PC-9 (cell line): Measurements from ENCODE around the gene MEMO1. TPM values are rescaled to one million over a fixed set of nuclear protein-coding genes. Genes with fewer than 3 reads are reported as not detected.
"Not testable (repeated sequence)": the region's sequence is repeated elsewhere in the genome, so short reads cannot be mapped to it uniquely, and the experiment has no call there.

ENCODE experiments used
- BruUV-seq: library from RNA; stranded (reverse); fragments of 400-500 nt; replicated peaks from 2 replicates; lab custom pipeline; 2021; lab: Mats Ljungman, UMichigan
- CTCF ChIA-PET: fragments of 300-600 bp; sonication (Branson Sonifier 250); formaldehyde crosslinking; loops from one replicate; lab custom pipeline; 2022; ENCODE audit warnings: antibody characterized with exemption; lab: Charles Lee
- POLR2A ChIA-PET: fragments of 300-600 bp; sonication (Branson Sonifier 250); formaldehyde crosslinking; loops from one replicate; lab custom pipeline; 2022; ENCODE audit warnings: antibody characterized with exemption; ENCODE audit not compliant: unreplicated experiment; lab: Charles Lee
- DNase-seq, 2 experiments: peaks; one replicate each; pipeline versions ENCODE4 v3.0.0 to v3.0.0-alpha.2; 2015 to 2022; ENCODE audit warnings: mixed read lengths in 1 of 2
- H2AFZ ChIP-seq: fragments of 200-600 bp; sonication (generic); 2 replicates; pipeline ENCODE4 v1.8.1; 2017; ENCODE audit warnings: antibody characterized with exemption
- H3F3A ChIP-seq: fragments of 200-600 bp; sonication (generic); 2 replicates; pipeline ENCODE4 v1.8.1; 2017; ENCODE audit warnings: antibody characterized with exemption, mild to moderate bottlenecking, low read depth; ENCODE audit not compliant: insufficient read depth
- H3K27ac ChIP-seq: fragments of 200-600 bp; sonication (generic); 2 replicates; pipeline ENCODE4 v1.6.1; 2016; ENCODE audit warnings: mixed run types
- H3K27me3 ChIP-seq: fragments of 200-600 bp; sonication (generic); 2 replicates; pipeline ENCODE4 v1.6.1; 2016; ENCODE audit warnings: low read depth, mixed run types; ENCODE audit not compliant: insufficient read depth
- H3K36me3 ChIP-seq: fragments of 200-600 bp; sonication (generic); 2 replicates; pipeline ENCODE4 v1.6.1; 2016; ENCODE audit warnings: low read depth, mixed run types
- H3K4me1 ChIP-seq: fragments of 200-600 bp; sonication (generic); replicated peaks from 2 replicates; pipeline ENCODE4 v1.6.1; 2016; ENCODE audit warnings: mixed run types; ENCODE audit not compliant: insufficient read depth
- H3K4me2 ChIP-seq: fragments of 200-600 bp; sonication (generic); 2 replicates; pipeline ENCODE4 v1.6.1; 2017; ENCODE audit warnings: mixed run types
- H3K4me3 ChIP-seq: fragments of 200-600 bp; sonication (generic); 2 replicates; pipeline ENCODE4 v1.6.1; 2016; ENCODE audit warnings: mixed run types
- H3K79me2 ChIP-seq: fragments of 200-600 bp; sonication (generic); 2 replicates; pipeline ENCODE4 v1.6.1; 2017; ENCODE audit warnings: low read depth, mixed run types
- H3K9me2 ChIP-seq: fragments of 200-600 bp; sonication (generic); 2 replicates; pipeline ENCODE4 v1.8.1; 2017; ENCODE audit warnings: mild to moderate bottlenecking; ENCODE audit not compliant: insufficient read depth
- H3K9me3 ChIP-seq: fragments of 200-600 bp; sonication (generic); 2 replicates; pipeline ENCODE4 v1.8.1; 2016; ENCODE audit warnings: low read depth; ENCODE audit not compliant: insufficient read depth
- H4K20me1 ChIP-seq: fragments of 200-600 bp; sonication (generic); 2 replicates; pipeline ENCODE4 v1.8.1; 2017; ENCODE audit not compliant: insufficient read depth
- CTCF ChIP-seq: fragments of 200-600 bp; sonication (generic); conservative IDR thresholded peaks from 2 replicates; pipeline ENCODE4 v1.6.1; 2017; ENCODE audit warnings: mixed run types, antibody characterized with exemption, mild to moderate bottlenecking, moderate library complexity
- EZH2 ChIP-seq: fragments of 200-600 bp; sonication (generic); IDR thresholded peaks from 2 replicates; pipeline ENCODE4 v1.8.0; 2017; ENCODE audit warnings: antibody characterized with exemption, low read depth
- intact Hi-C: fragments of 100-400 bp; cut with micrococcal nuclease; formaldehyde crosslinking; loops from one replicate; pipeline ENCODE4 v1.10.0; 2022; ENCODE audit not compliant: unreplicated experiment
- total RNA-seq: library from RNA; stranded (reverse); gene quantifications from 2 replicates; pipeline ENCODE4 v1.2.3, GENCODE V29; 2021

Gene MEMO1
- total RNA-seq, 1 experiment from 2014 or later, result 40.2 TPM

DNA sequence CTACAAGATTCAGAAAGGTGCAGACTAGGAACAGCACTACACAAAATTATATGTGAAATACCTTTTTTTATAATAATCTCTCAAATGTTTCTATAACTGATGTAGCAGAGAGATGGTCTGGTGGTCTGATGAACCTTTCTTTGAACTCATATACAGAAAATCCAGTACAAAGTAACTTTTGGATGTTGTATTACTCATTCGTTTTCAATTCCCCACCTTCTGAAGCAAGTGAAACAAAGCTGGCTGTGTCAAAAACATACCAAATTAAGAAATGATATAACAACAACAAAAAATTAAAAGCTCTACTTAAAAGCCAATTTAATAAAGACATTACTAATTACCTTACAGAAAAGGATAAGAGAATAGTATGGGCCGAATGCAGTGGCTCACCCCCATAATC lies 38.7 kb downstream of the MEMO1 start:
- H3K79me2 ChIP-seq, result peaks cover 73% of the 10 kb centered on the region
- no TSS peak for BruUV-seq

DNA sequence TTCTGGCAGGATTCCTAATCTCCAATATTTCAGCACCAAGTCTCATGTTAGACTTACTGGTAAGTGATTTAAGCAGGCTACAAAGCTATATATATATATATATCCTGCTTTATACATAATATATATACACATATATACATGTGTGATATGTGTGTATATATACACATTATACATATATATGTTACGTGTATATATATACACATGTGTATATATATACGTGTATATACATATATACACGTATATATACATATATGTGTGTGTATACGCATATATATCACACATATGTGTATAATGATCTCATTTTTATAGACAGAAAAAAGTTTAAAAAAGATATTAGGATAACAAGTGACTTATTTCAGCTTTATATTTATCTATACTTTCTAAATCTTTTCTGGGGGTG lies 41.6 kb downstream of the MEMO1 start:
- Histone ChIP-seq H3K9me3 (no peaks in the 10 kb centered on the region), H3K27ac (no peak overlapping the region), H3K79me2 (peaks cover 55% of the 10 kb centered on the region), H4K20me1 (no peaks in the 10 kb centered on the region; the same call in 1 of the 2 replicates), H3K4me2 (no peak overlapping the region), H3K27me3 (no peaks in the 10 kb centered on the region), H3K9me2 (no peaks in the 10 kb centered on the region), H3K4me3 (no peak overlapping the region), H2AFZ (no peak overlapping the region), H3K36me3 (no peaks in the 10 kb centered on the region; the same call in 1 of the 2 replicates), H3K4me1 (no peaks in the 10 kb centered on the region), H3F3A (0 out of 2 replicates have a peak, but pooled peaks cover 5% of the 10 kb centered on the region)
- intact Hi-C loops, result no loop called here
- TF ChIP-seq EZH2, result no peak
- no peak for TF ChIP-seq CTCF
- ChIA-PET CTCF (no interaction called here), POLR2A (no interaction called here)
- DNase-seq, result no peak
- no TSS peak for BruUV-seq

More for the DNA sequence above, 38.7 kb downstream of the MEMO1 start:
- H3K27me3 ChIP-seq, result no peaks in the 10 kb centered on the region
- DNase-seq, result no peak
- no peak overlapping the region for H3K4me3 ChIP-seq
- no peak overlapping the region for H3K4me2 ChIP-seq
- 0 out of 2 replicates have a peak, but pooled peaks cover 5% of the 10 kb centered on the region for H3F3A ChIP-seq
- no peaks in the 10 kb centered on the region; the same call in 1 of the 2 replicates for H4K20me1 ChIP-seq
- no peaks in the 10 kb centered on the region for H3K9me3 ChIP-seq
- H3K9me2 ChIP-seq, result no peaks in the 10 kb centered on the region
- POLR2A ChIA-PET, result interaction anchor here (0.5 kb wide), 1 partner anchor 178 kb away, joined by 3 read pairs; no protein-coding TSS in a partner anchor
- H3K4me1 ChIP-seq, result no peaks in the 10 kb centered on the region
- H3K27ac ChIP-seq, result no peak overlapping the region
- H2AFZ ChIP-seq, result no peak overlapping the region
- CTCF ChIA-PET, result no interaction called here
- intact Hi-C loops, result no loop called here
- no peaks in the 10 kb centered on the region for H3K36me3 ChIP-seq
- no peak for TF ChIP-seq CTCF
- TF ChIP-seq EZH2, result no peak

DNA sequence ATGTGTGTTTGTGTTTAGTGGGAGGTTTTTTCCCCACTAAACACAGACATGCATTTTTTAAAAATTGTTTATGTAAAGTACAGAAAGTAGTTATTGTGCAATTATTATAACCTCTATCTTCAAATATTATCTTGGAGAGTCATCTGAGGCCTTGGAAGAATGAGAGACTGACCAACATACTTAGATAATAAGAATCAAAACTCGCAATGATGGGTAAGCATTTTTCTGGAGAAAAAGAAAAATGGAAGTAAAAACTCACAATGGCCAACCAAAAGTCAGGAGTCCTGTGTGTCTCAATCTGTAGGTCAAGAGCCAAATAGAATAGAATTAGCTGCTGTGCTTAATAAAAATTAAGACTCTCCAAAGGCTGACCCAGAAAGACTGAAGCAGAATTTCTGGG lies 43.0 kb downstream of the MEMO1 start:
- Histone ChIP-seq H3K4me1 (no peaks in the 10 kb centered on the region), H3F3A (0 out of 2 replicates have a peak, but pooled peaks cover 5% of the 10 kb centered on the region), H3K9me3 (no peaks in the 10 kb centered on the region), H3K9me2 (no peaks in the 10 kb centered on the region), H2AFZ (no peak overlapping the region), H3K4me3 (no peak overlapping the region), H3K79me2 (peaks cover 51% of the 10 kb centered on the region), H4K20me1 (no peaks in the 10 kb centered on the region; the same call in 1 of the 2 replicates), H3K4me2 (no peak overlapping the region), H3K27me3 (no peaks in the 10 kb centered on the region), H3K27ac (no peak overlapping the region), H3K36me3 (no peaks in the 10 kb centered on the region; the same call in 1 of the 2 replicates)
- no TSS peak for BruUV-seq
- ChIA-PET CTCF (no interaction called here), POLR2A (no interaction called here)
- no peak for DNase-seq
- intact Hi-C loops, result no loop called here
- TF ChIP-seq EZH2 (no peak), CTCF (no peak)

GRCh38 chr2:31966402-31966801 lies 44.4 kb downstream of the MEMO1 start:
- H3K9me2 ChIP-seq, H3K36me3 ChIP-seq, DNase-seq, POLR2A ChIA-PET, H3K27me3 ChIP-seq, H3K27ac ChIP-seq, H4K20me1 ChIP-seq, CTCF ChIA-PET, H3F3A ChIP-seq, H3K4me1 ChIP-seq, H3K9me3 ChIP-seq, intact Hi-C loops, H3K4me3 ChIP-seq, BruUV-seq, H2AFZ ChIP-seq, H3K4me2 ChIP-seq: not testable (repeated sequence)
- H3K79me2 ChIP-seq, result peaks cover 52% of the 10 kb centered on the region
